ENCODE data around the gene PDCL3. TPM values are rescaled to one million over a fixed set of nuclear protein-coding genes. Genes with fewer than 3 reads are reported as not detected.

PDCL3 gene
- total RNA-seq, 2 experiments from 2014 or later, result 43.0 to 45.6 TPM

- CTCF ChIA-PET, result interaction anchor here (0.6 to 1.1 kb wide), 3 partner anchors 19 to 365 kb away, joined by 3 read pairs; no protein-coding TSS in a partner anchor
- POLR2A ChIA-PET, result no interaction called here
Observed at GRCh38 chr2:100606332-100606725, 43.5 kb downstream of the PDCL3 start.

GRCh38 chr2:100606726-100607343 is 44.0 kb downstream of the PDCL3 start:
- ChIA-PET POLR2A (no interaction called here), CTCF (interaction anchor here (0.6 to 1.1 kb wide), 4 partner anchors 20 to 365 kb away, joined by 3 read pairs; no protein-coding TSS in a partner anchor)

GRCh38 chr2:100610381-100610831 is 47.6 kb downstream of the PDCL3 start:
- POLR2A ChIA-PET, result no interaction called here
- CTCF ChIA-PET, result interaction anchor here (0.8 to 2.1 kb wide), 4 partner anchors 16 to 375 kb away, joined by 3 to 5 read pairs (median 3); no protein-coding TSS in a partner anchor

GRCh38 chr2:100611079-100612029 is 48.6 kb downstream of the PDCL3 start:
- POLR2A ChIA-PET, result no interaction called here
- CTCF ChIA-PET, result interaction anchor here (1.0 to 2.1 kb wide), 4 partner anchors 18 to 374 kb away, joined by 3 to 5 read pairs (median 3); no protein-coding TSS in a partner anchor

- ChIA-PET CTCF (interaction anchor here (0.7 kb wide), 2 partner anchors 14 to 352 kb away, joined by 4 to 5 read pairs; no protein-coding TSS in a partner anchor), POLR2A (no interaction called here)
Observed at GRCh38 chr2:100612388-100613000, 49.7 kb downstream of the PDCL3 start.

- POLR2A ChIA-PET, result no interaction called here
- CTCF ChIA-PET, result no interaction called here
Observed at GRCh38 chr2:100613719-100614118, 50.9 kb downstream of the PDCL3 start.

GRCh38 chr2:100614455-100615000 is 51.7 kb downstream of the PDCL3 start:
- CTCF ChIA-PET, result no interaction called here
- POLR2A ChIA-PET, result no interaction called here

- POLR2A ChIA-PET, result no interaction called here
- CTCF ChIA-PET, result no interaction called here
Observed at GRCh38 chr2:100615471-100615870, 52.7 kb downstream of the PDCL3 start.

- POLR2A ChIA-PET, result no interaction called here
- CTCF ChIA-PET, result no interaction called here
Observed at GRCh38 chr2:100615886-100616285, 53.1 kb downstream of the PDCL3 start.

- CTCF ChIA-PET, result no interaction called here
- POLR2A ChIA-PET, result no interaction called here
Observed at GRCh38 chr2:100616841-100617390, 54.1 kb downstream of the PDCL3 start.

GRCh38 chr2:100619951-100620350 is 57.2 kb downstream of the PDCL3 start:
- POLR2A ChIA-PET, result no interaction called here
- CTCF ChIA-PET, result interaction anchor here (0.7 kb wide), 1 partner anchor 12 kb away, joined by 4 read pairs; no protein-coding TSS in a partner anchor

GRCh38 chr2:100620481-100620880 is 57.7 kb downstream of the PDCL3 start:
- CTCF ChIA-PET, result interaction anchor here (0.7 kb wide), 1 partner anchor 13 kb away, joined by 4 read pairs; no protein-coding TSS in a partner anchor
- POLR2A ChIA-PET, result interaction anchor here (0.6 kb wide), 1 partner anchor 576 kb away, joined by 3 read pairs; no protein-coding TSS in a partner anchor

- ChIA-PET POLR2A (no interaction called here), CTCF (no interaction called here)
Observed at GRCh38 chr2:100621371-100621951, 58.7 kb downstream of the PDCL3 start.

GRCh38 chr2:100623033-100623715 is 60.4 kb downstream of the PDCL3 start:
- ChIA-PET POLR2A (no interaction called here), CTCF (no interaction called here)

GRCh38 chr2:100623930-100624329 is 61.1 kb downstream of the PDCL3 start:
- CTCF ChIA-PET, result no interaction called here
- POLR2A ChIA-PET, result no interaction called here

- POLR2A ChIA-PET, result no interaction called here
- CTCF ChIA-PET, result no interaction called here
Observed at GRCh38 chr2:100624536-100624935, 61.7 kb downstream of the PDCL3 start.

GRCh38 chr2:100625717-100626116 is 62.9 kb downstream of the PDCL3 start:
- ChIA-PET CTCF (no interaction called here), POLR2A (no interaction called here)

All from activated CD8-positive, alpha-beta memory T cell treated with anti-CD3 and anti-CD28 coated beads for 36 hours (primary cell).